HepG2 (cell line): Measurements from ENCODE around the gene ADGRB2. TPM values are rescaled to one million over a fixed set of nuclear protein-coding genes. Genes with fewer than 3 reads are reported as not detected.

ENCODE experiments used
- ATAC-seq: fragments of 200-7000 bp; cut with Tn5 transposase; 3 replicates; pipeline ENCODE4 v1.9.1; 2020; ENCODE audit warnings: mild to moderate bottlenecking, moderate library complexity
- BruUV-seq: library from RNA; stranded (reverse); fragments of 400-500 nt; replicated peaks from 2 replicates; lab custom pipeline; 2021; lab: Mats Ljungman, UMichigan
- CTCF ChIA-PET: fragments of 300-600 bp; formaldehyde crosslinking; extraction: SDS; loops from one replicate; lab custom pipeline; 2021; ENCODE audit warnings: low total read pairs, inconsistent platforms, low intra/inter-chr PET ratio; lab: Yijun Ruan, JAX
- POLR2A ChIA-PET: fragments of 350-600 bp; sonication (Branson Sonifier 250); formaldehyde crosslinking; loops from one replicate; lab custom pipeline; 2020; ENCODE audit warnings: antibody characterized with exemption, inconsistent platforms; lab: Yijun Ruan, JAX
- DNase-seq: peaks from one replicate; pipeline ENCODE4 v3.0.0-alpha.2; 2015; ENCODE audit warnings: low spot score
- FAIRE-seq: peaks from 3 replicates; lab custom pipeline; 2011; peaks lifted over from hg19 to GRCh38; lab: Jason Lieb, UNC
- H2AFZ ChIP-seq: one replicate; pipeline ENCODE4 v1.6.1; 2011; ENCODE audit warnings: low read length, inconsistent platforms
- H3K27ac ChIP-seq: fragments of 300-600 bp; 3 replicates; pipeline ENCODE4 v1.8.0; 2011; ENCODE audit warnings: mixed run types, mild to moderate bottlenecking, mixed read lengths, low read length, inconsistent platforms; ENCODE audit not compliant: insufficient read depth; ENCODE audit errors: extremely low read length
- H3K27me3 ChIP-seq, 2 experiments: fragments of 200-600 bp in 1 of 2; 2 replicates in 1 of 2; 3 replicates in 1 of 2; pipeline versions ENCODE4 v1.6.0 to v1.8.0; 2011; ENCODE audit warnings: low read length in 2 of 2, mild to moderate bottlenecking in 2 of 2, moderate library complexity in 2 of 2, inconsistent platforms in 1 of 2; ENCODE audit not compliant: insufficient read depth in 2 of 2, control insufficient read depth in 1 of 2
- H3K36me3 ChIP-seq, 2 experiments: fragments of 200-600 bp in 1 of 2; replicated peaks in 1 of 2; 2 replicates in 1 of 2; 3 replicates in 1 of 2; pipeline versions ENCODE4 v1.5.1 to v1.8.0; 2011; ENCODE audit warnings: low read length in 2 of 2, inconsistent platforms in 1 of 2; ENCODE audit not compliant: insufficient read depth in 2 of 2, control insufficient read depth in 1 of 2
- H3K4me1 ChIP-seq: 2 replicates; pipeline ENCODE4 v1.5.1; 2012; ENCODE audit warnings: low read length, inconsistent platforms; ENCODE audit not compliant: insufficient read depth
- H3K4me2 ChIP-seq: 2 replicates; pipeline ENCODE4 v1.6.0; 2011; ENCODE audit warnings: low read depth, low read length, inconsistent platforms
- H3K4me3 ChIP-seq, 3 experiments: fragments of 200-600 bp in 1 of 3; sonication (generic), shearing (Covaris generic) in 1 of 3; replicated peaks in 1 of 3; 2 replicates each; pipeline ENCODE4 v1.5.1; 2011 to 2016; ENCODE audit warnings: low read length in 3 of 3, inconsistent platforms in 2 of 3, low read depth in 2 of 3, mild to moderate bottlenecking in 2 of 3, control low read depth in 1 of 3, mixed read lengths in 1 of 3; ENCODE audit not compliant: insufficient read depth in 1 of 3
- H3K79me2 ChIP-seq: one replicate; pipeline ENCODE4 v1.6.1; 2011; ENCODE audit warnings: low read length, inconsistent platforms; ENCODE audit not compliant: insufficient read depth
- H3K9ac ChIP-seq: 2 replicates; pipeline ENCODE4 v1.6.0; 2011; ENCODE audit warnings: mild to moderate bottlenecking, low read depth, low read length, inconsistent platforms; ENCODE audit not compliant: insufficient read depth
- H3K9me3 ChIP-seq: 2 replicates; pipeline ENCODE4 v1.5.1; 2012; ENCODE audit warnings: mild to moderate bottlenecking, low read length
- H4K20me1 ChIP-seq: 2 replicates; pipeline ENCODE4 v1.6.0; 2011; ENCODE audit warnings: inconsistent platforms, mild to moderate bottlenecking, low read length, moderate library complexity; ENCODE audit not compliant: insufficient read depth
- ATAD3A ChIP-seq: sonication (generic); formaldehyde crosslinking; IDR thresholded peaks from 2 replicates; pipeline ENCODE4 v1.4.0; 2020; ENCODE audit warnings: missing genetic modification reagents
- HNF1A ChIP-seq, 2 experiments: sonication (generic) in 1 of 2; formaldehyde crosslinking in 1 of 2; IDR thresholded peaks; 2 replicates each; pipeline versions ENCODE4 v1.4.0 to v1.6.1; 2016 to 2020; ENCODE audit warnings: borderline replicate concordance in 1 of 2, low read depth in 1 of 2, mild to moderate bottlenecking in 1 of 2, missing genetic modification reagents in 1 of 2
- MTERF4 ChIP-seq: sonication (generic); formaldehyde crosslinking; IDR thresholded peaks from 2 replicates; pipeline ENCODE4 v1.8.0; 2023; ENCODE audit warnings: mild to moderate bottlenecking, missing genetic modification reagents
- SAP130 ChIP-seq: IDR thresholded peaks from 2 replicates; pipeline ENCODE4 v1.6.1; 2016; ENCODE audit warnings: low read depth
- SCMH1 ChIP-seq: sonication (generic); formaldehyde crosslinking; IDR thresholded peaks from 2 replicates; pipeline ENCODE4 v1.9.0; 2021; ENCODE audit warnings: missing genetic modification reagents, mild to moderate bottlenecking, borderline replicate concordance
- ZEB1 ChIP-seq: IDR thresholded peaks from 2 replicates; pipeline ENCODE4 v1.6.1; 2012; ENCODE audit warnings: mild to moderate bottlenecking, low read depth, inconsistent platforms; ENCODE audit not compliant: insufficient replicate concordance
- ZNF687 ChIP-seq: sonication (generic); formaldehyde crosslinking; IDR thresholded peaks from 2 replicates; pipeline ENCODE4 v1.5.1; 2020; ENCODE audit warnings: mild to moderate bottlenecking, missing genetic modification reagents, moderate library complexity
- WGBS: methylation state at CpG from one replicate; pipeline ENCODE4 v1.1.6; 2017; ENCODE audit warnings: low lambda C conversion rate; 5-methylcytosine and 5-hydroxymethylcytosine counted together
- in situ Hi-C: cut with HindIII; loops from 2 replicates; pipeline ENCODE4 v1.10.0; 2017; ENCODE audit warnings: low pct_unique_long_range_greater_than_20kb; ENCODE audit not compliant: extremely low pct_ligation_motif_present
- intact Hi-C: fragments of 100-400 bp; cut with micrococcal nuclease; formaldehyde crosslinking; loops from one replicate; pipeline ENCODE4 v1.10.0; 2022; ENCODE audit not compliant: unreplicated experiment
- polyA plus RNA-seq, 8 experiments: library from polyadenylated mRNA; depleted of rRNA in 3 of 8; stranded (reverse) in 7 of 8; unstranded in 1 of 8; fragments of >200 nt; fragmentation: Illumina TruSeq in 4 of 8; extraction: Trizol in 4 of 8; gene quantifications; 2 replicates each; pipeline versions ENCODE4 v1.2.1 to v1.2.3, GENCODE V29; 2011 to 2016; ENCODE audit warnings: low read depth in 4 of 8, missing spikeins in 1 of 8, mixed read lengths in 1 of 8; ENCODE audit not compliant: insufficient read depth in 1 of 8
- total RNA-seq, 5 experiments: library from RNA; depleted of rRNA; stranded (reverse); fragments of >200 nt; fragmentation: Illumina TruSeq; extraction: Trizol; gene quantifications; 2 replicates each; pipeline ENCODE4 v1.2.3, GENCODE V29; 2016; ENCODE audit warnings: low read depth in 1 of 5

Gene ADGRB2
- total and polyA plus RNA-seq, 2 of the 13 experiments (the other 11 are each of a cell fraction or from before 2014, with no cell fraction given), result 0.03 to 0.09 TPM

- Histone ChIP-seq H3K79me2 (no peaks in the 10 kb centered on the region), H3K9me3 (no peaks in the 10 kb centered on the region), H4K20me1 (no peaks in the 10 kb centered on the region), H3K27me3 (no peaks in the 10 kb centered on the region; a peak in 1 of 5 replicates), H3K27ac (no peak overlapping the region), H3K36me3 (no peaks in the 10 kb centered on the region), H3K9ac (no peak overlapping the region), H3K4me1 (peaks cover 27% of the 10 kb centered on the region), H3K4me2 (no peak overlapping the region), H2AFZ (no peak overlapping the region), H3K4me3 (no peak overlapping the region)
- no peak for FAIRE-seq
- intact Hi-C loops (no loop called here), in situ Hi-C loops (no loop called here)
- no peak for DNase-seq
- ATAC-seq, result no peak
- ChIA-PET CTCF (no interaction called here), POLR2A (interaction anchor here (2.1 to 4.0 kb wide), 3 partner anchors 13 to 73 kb away, joined by 5 to 73 read pairs (median 22); partner anchors contain the start of genes COL16A1 and PEF1)
- no peak for TF ChIP-seq ATAD3A (CRISPR knock-in tag)
- no peak for TF ChIP-seq MTERF4 (CRISPR knock-in tag)
- TF ChIP-seq HNF1A (IDR thresholded peaks at IDR 0.05; ENCODE audit: low read depth), result no peak
- TF ChIP-seq HNF1A (CRISPR knock-in tag; IDR thresholded peaks at IDR 0.05; ENCODE audit: borderline replicate concordance), result no peak
- TF ChIP-seq ZNF687 (CRISPR knock-in tag), result no peak
- no peak for TF ChIP-seq SCMH1 (CRISPR knock-in tag)
- no peak for TF ChIP-seq ZEB1
- TF ChIP-seq SAP130 (CRISPR knock-in tag), result no peak
- 64% methylated on average over 6 of the region's 6 CpGs for WGBS
- no TSS peak for BruUV-seq
Measured at GRCh38 chr1:31717341-31717740, 46.8 kb downstream of the ADGRB2 start.
